Activated CD8-positive, alpha-beta memory T cell treated with anti-CD3 and anti-CD28 coated beads for 36 hours (primary cell): ENCODE results near the gene HOOK2. TPM values are rescaled to one million over a fixed set of nuclear protein-coding genes. Genes with fewer than 3 reads are reported as not detected.

Experiments used
- CTCF ChIA-PET: fragments of 350-600 bp; sonication (Branson Sonifier 250); formaldehyde crosslinking; loops from one replicate; lab custom pipeline; 2021; ENCODE audit warnings: antibody characterized with exemption; lab: Charles Lee
- POLR2A ChIA-PET: fragments of 350-600 bp; sonication (Branson Sonifier 250); formaldehyde crosslinking; loops from one replicate; lab custom pipeline; 2021; ENCODE audit warnings: antibody characterized with exemption; lab: Charles Lee
- total RNA-seq, 2 experiments: library from RNA; stranded (reverse); gene quantifications; one replicate each; pipeline ENCODE4 v1.2.3, GENCODE V29; 2021

Gene HOOK2
- total RNA-seq, 2 experiments from 2014 or later, result 12.9 to 13.1 TPM

DNA sequence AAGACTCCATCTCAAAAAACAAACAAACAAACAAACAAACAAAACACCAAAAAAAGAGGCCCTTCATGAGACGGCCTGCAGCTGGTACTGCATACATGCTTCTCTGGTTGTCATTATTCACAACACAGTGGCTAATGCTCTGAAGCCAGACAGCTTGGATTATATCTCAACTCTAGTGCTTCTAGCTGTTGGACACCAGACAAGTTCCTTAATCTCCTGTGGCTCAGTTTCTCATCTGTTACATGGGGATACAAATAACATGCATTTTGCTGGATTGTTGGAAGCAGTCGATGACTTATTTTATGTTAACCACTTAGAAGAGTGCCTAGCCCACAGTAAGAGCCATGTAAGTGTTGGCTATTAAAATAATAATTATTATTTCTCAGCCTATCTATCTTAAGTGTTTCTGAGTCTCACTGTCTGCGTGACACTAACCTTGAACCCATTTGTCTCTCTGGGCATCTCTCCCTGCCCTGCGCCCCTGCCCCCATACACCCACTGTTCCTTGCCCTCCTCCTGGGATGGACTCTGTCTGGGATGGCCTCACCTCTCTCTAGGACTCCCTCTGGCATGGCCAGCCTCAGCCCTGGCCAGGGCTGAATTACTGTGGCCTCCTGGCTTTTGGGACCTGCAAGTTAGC, 12.8 kb upstream of the HOOK2 start:
- POLR2A ChIA-PET, result interaction anchor here (1.5 kb wide), 1 partner anchor 10 kb away, joined by 8 read pairs; no protein-coding TSS in a partner anchor
- CTCF ChIA-PET, result interaction anchor here (0.8 to 3.3 kb wide), 5 partner anchors 8 to 273 kb away, joined by 3 to 41 read pairs (median 3); no protein-coding TSS in a partner anchor

GRCh38 chr19:12787458-12787857, 12.1 kb upstream of the HOOK2 start:
- ChIA-PET POLR2A (no interaction called here), CTCF (interaction anchor here (3.0 to 3.3 kb wide), 2 partner anchors 9 to 10 kb away, joined by 13 to 41 read pairs; no protein-coding TSS in a partner anchor)

DNA sequence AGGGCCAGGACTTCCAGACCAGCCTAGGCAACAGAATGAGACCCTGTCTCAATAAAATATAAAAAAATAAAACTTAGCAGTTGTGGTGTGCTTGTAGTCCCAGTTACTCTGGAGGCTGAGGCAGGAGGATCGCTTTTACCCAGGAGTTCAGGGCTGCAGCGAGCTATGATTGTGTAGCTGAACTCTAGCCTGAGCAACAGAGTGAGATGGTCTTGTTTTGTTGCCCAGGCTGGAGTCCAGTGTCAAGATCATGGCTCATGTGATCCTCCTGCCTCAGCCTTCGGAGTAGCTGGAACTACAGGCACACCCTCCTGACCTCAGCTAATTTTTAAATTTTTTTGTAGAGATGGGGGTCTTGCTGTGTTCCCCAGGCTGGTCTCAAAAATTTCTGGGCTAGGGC, 11.6 kb upstream of the HOOK2 start:
- ChIA-PET CTCF (interaction anchor here (1.2 to 3.3 kb wide), 3 partner anchors 9 to 21 kb away, joined by 4 to 41 read pairs (median 13); no protein-coding TSS in a partner anchor), POLR2A (no interaction called here)

- POLR2A ChIA-PET, result no interaction called here
These were observed 11.0 kb upstream of the HOOK2 start for GRCh38 chr19:12786141-12786870.

DNA sequence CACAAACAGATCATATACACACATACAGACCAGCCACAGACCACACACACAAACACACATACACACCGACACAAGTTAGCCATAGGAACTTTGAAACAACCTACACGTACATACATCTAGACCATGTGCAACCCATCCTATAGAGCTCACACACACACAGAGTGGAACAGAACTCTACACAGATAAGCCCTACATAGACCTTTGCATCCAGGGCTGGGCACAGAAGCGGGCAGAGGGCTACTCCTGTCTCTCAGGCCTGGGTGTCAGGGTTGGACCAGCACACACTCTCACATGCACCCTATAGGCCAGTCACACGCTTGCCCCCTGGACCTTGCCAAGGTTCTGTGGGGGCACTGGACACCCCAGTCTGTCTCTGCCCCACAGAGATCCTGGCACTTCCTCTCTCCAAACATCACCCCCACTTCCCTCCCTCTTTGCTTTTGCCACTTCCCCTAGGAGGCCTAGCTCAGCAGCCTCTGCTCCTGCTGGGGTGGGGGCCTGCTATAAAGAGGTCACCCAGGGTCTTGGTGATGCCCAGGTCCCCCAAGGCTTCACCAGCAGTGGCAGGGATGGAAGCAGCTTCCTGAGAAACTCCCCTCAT, 10.2 kb upstream of the HOOK2 start:
- POLR2A ChIA-PET, result interaction anchor here (0.5 kb wide), 1 partner anchor 13 kb away, joined by 3 read pairs; no protein-coding TSS in a partner anchor
- CTCF ChIA-PET, result interaction anchor here (1.0 to 3.0 kb wide), 3 partner anchors 10 to 62 kb away, joined by 5 to 13 read pairs (median 5); no protein-coding TSS in a partner anchor

More at GRCh38 chr19:12786141-12786870, 11.0 kb upstream of the HOOK2 start:
- CTCF ChIA-PET, result interaction anchor here (1.2 to 3.3 kb wide), 3 partner anchors 9 to 20 kb away, joined by 4 to 41 read pairs (median 13); no protein-coding TSS in a partner anchor

DNA sequence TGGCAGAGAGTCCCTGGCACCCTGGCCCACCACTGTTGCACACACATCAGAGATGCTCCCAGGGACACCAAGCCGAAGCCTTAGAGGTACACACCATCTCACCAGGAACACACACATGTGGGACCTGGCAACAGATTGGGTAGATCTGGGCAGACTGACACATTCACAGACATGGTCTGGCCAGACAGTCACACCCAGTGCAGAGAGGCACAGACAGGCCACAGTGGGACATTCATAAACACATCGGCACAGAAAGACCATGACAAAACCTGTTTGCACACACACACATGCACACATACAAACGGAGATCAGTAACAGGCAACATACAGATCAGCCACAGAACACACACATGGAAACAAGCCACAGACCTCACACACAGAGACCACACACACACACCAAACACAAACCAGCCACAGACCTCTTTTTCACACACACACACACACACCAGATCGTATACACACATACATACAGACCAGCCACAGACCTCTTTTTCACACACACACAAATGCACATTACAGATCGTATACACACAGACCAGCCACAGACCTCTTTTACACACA, 9.6 kb upstream of the HOOK2 start:
- ChIA-PET POLR2A (no interaction called here), CTCF (interaction anchor here (1.0 to 3.0 kb wide), 3 partner anchors 9 to 63 kb away, joined by 5 to 13 read pairs (median 5); no protein-coding TSS in a partner anchor)

DNA sequence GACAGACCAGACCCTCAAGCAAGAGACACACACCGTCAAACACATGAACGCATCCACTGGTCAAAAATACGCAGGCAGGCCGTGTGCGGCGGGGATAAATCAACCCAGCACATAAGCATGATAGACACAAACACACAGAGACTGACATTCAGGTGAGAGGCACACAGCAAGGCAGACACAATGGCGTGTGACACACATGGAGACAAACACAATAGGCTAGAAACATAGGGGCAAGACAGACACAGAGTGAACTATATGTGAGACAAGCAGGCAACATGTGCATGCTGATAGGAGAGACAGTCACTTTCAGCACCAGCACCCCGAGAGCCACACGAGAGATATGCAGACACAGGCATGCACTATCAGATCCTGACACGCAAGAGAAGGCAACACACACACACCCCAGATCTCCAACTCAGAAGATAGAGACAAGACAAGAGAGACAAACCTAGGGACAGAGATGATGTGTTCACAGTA, 9.1 kb upstream of the HOOK2 start:
- POLR2A ChIA-PET, result no interaction called here

DNA sequence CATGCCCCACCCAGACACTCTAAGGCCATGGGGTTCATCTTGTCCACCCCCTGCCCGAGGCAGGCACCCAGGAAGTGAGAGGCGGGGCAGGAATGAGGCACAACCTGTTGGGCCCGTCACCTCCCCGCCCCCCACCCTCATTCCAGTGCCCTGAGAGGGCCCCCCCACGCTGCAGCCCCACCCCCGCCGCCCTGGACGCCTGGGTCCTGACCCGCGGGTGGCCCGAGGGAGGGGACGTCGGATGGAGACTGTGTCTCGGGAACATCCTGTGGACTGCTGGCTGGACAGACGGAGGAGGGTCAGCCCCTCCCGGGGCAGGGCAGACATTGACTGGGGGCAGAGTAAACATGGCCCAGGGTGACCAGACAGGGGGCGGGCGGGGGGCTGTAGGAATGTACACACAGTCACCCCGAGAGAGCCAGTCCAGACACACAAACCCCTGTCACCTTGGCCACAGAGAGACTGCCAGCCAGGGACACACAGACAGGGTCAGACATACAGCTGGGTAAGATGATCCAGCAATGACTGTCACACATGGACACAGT, 8.6 kb upstream of the HOOK2 start:
- CTCF ChIA-PET, result interaction anchor here (0.6 to 4.6 kb wide), 3 partner anchors 10 to 18 kb away, joined by 3 to 82 read pairs (median 7); partner anchors contain the start of gene JUNB
- POLR2A ChIA-PET, result interaction anchor here (3.7 kb wide), 1 partner anchor 8 kb away, joined by 84 read pairs; the partner anchor contains the start of gene JUNB

More for the DNA sequence above, 9.1 kb upstream of the HOOK2 start:
- CTCF ChIA-PET, result interaction anchor here (2.4 to 4.6 kb wide), 2 partner anchors 10 to 18 kb away, joined by 7 to 82 read pairs; partner anchors contain the start of gene JUNB

DNA sequence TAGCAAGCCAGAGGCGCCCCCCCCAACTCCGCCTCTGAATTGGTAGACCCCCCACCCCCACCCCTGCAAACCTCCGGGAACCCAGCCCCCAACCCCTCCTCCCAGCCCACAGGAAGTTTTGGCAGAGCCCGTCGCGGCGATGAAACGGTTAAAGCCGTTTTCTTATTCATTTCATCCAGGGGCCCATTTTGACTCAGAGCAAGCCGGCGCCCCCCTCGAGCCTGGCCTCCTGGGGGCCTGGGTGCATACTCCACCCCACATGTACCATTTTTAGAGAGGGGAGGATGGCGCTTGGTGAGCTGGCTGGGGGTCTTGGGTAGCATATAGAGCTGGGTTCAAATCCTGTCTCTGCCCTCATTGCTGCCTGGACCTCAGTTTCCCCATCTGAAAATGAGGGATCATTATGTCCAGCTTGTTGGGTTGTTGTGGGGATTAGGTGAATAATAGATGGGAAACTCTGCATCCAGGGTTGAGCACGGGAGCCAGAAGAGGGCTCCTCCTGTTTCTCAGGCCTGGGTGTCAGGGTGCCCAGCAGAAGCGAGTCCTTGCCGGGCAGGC, 8.0 kb upstream of the HOOK2 start:
- ChIA-PET POLR2A (interaction anchor here (1.0 to 3.7 kb wide), 2 partner anchors 9 to 19 kb away, joined by 3 to 84 read pairs; partner anchors contain the start of genes JUNB, PRDX2 and THSD8), CTCF (interaction anchor here (0.6 to 4.6 kb wide), 6 partner anchors 10 to 154 kb away, joined by 3 to 82 read pairs (median 4); partner anchors contain the start of gene JUNB)

- CTCF ChIA-PET, result interaction anchor here (1.0 to 4.6 kb wide), 5 partner anchors 12 to 155 kb away, joined by 3 to 82 read pairs (median 4); partner anchors contain the start of gene JUNB
These were observed 7.3 kb upstream of the HOOK2 start for GRCh38 chr19:12782424-12783290.

DNA sequence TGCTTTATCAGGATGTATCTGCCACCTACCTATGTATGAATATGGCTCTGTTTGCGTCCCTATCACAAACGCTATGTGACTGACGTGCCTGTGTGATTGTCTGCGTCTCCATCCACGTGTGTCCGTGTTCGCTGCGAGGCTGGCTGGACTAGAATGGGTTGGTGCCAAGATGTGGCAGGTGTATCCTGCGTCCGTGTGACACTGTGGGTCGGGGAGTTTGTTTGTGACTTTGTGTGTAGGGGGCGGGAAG, 6.7 kb upstream of the HOOK2 start:
- POLR2A ChIA-PET, result interaction anchor here (1.0 to 3.7 kb wide), 5 partner anchors 8 to 50 kb away, joined by 3 to 84 read pairs (median 3); partner anchors contain the start of genes JUNB, PRDX2 and THSD8

More at GRCh38 chr19:12782424-12783290, 7.3 kb upstream of the HOOK2 start:
- POLR2A ChIA-PET, result interaction anchor here (1.0 to 3.7 kb wide), 5 partner anchors 8 to 50 kb away, joined by 3 to 84 read pairs (median 3); partner anchors contain the start of genes JUNB, PRDX2 and THSD8

GRCh38 chr19:12779162-12779993, 4.0 kb upstream of the HOOK2 start:
- CTCF ChIA-PET, result interaction anchor here (0.9 to 25.8 kb wide), 6 partner anchors 9 to 69 kb away, joined by 4 to 598 read pairs (median 19); partner anchors contain the start of genes JUNB, PRDX2 and THSD8
- POLR2A ChIA-PET, result interaction anchor here (1.7 to 6.2 kb wide), 2 partner anchors 10 to 15 kb away, joined by 8 to 110 read pairs; partner anchors contain the start of gene JUNB

More for the DNA sequence above, 6.7 kb upstream of the HOOK2 start:
- CTCF ChIA-PET, result interaction anchor here (1.0 to 4.6 kb wide), 4 partner anchors 12 to 48 kb away, joined by 3 to 82 read pairs (median 6); partner anchors contain the start of gene JUNB

DNA sequence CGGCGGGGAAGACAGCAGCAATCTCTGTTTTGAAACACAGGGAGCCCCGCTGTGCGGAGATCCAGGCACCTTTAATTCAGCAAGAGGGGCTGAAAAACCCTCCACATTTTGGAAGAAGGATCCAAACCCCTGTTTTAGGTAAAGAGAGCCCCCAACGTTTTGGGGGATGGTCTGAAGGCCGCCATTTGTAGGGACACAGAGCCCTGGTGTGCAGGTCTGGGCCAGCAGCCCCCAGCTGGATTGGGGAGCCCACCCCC, 3.5 kb upstream of the HOOK2 start:
- CTCF ChIA-PET, result interaction anchor here (0.5 to 25.8 kb wide), 8 partner anchors 9 to 69 kb away, joined by 3 to 598 read pairs (median 5); partner anchors contain the start of genes JUNB, PRDX2 and THSD8

GRCh38 chr19:12778017-12778904, 2.9 kb upstream of the HOOK2 start:
- CTCF ChIA-PET, result interaction anchor here (0.5 to 25.8 kb wide), 13 partner anchors 9 to 98 kb away, joined by 3 to 598 read pairs (median 4); partner anchors contain the start of genes GET3, JUNB, PRDX2 and THSD8
- POLR2A ChIA-PET, result interaction anchor here (1.7 to 6.2 kb wide), 2 partner anchors 11 to 16 kb away, joined by 8 to 110 read pairs; partner anchors contain the start of gene JUNB

More for the DNA sequence above, 3.5 kb upstream of the HOOK2 start:
- POLR2A ChIA-PET, result interaction anchor here (1.7 to 6.2 kb wide), 2 partner anchors 10 to 15 kb away, joined by 8 to 110 read pairs; partner anchors contain the start of gene JUNB
